GM12872 (cell line): ENCODE data around the gene SLC23A2.

ENCODE experiments used
- CTCF ChIP-seq: IDR thresholded peaks from 3 replicates; pipeline ENCODE4 v1.5.1; 2011; ENCODE audit warnings: low read depth, mild to moderate bottlenecking, low read length, moderate library complexity; ENCODE audit not compliant: insufficient read depth

Gene SLC23A2

GRCh38 chr20:5001174-5002076 lies at the start of gene SLC23A2:
Gene SLC23A2 (minus strand): TSS chr20:5001510. CDS start chr20:4932562, 68,948 bp downstream.
- TF ChIP-seq CTCF = no peak

- TF ChIP-seq CTCF = no peak
Measured at GRCh38 chr20:5046656-5047339, 45.5 kb upstream of the SLC23A2 start.

GRCh38 chr20:5045906-5046305 lies 44.6 kb upstream of the SLC23A2 start:
- no peak for TF ChIP-seq CTCF

- TF ChIP-seq CTCF = no peak
Measured at GRCh38 chr20:5044075-5044620, 42.8 kb upstream of the SLC23A2 start.

- no peak for TF ChIP-seq CTCF
Measured at GRCh38 chr20:5041433-5041832, 40.1 kb upstream of the SLC23A2 start.

GRCh38 chr20:5040345-5040744 lies 39.0 kb upstream of the SLC23A2 start:
- TF ChIP-seq CTCF = no peak

GRCh38 chr20:5039889-5040288 lies 38.6 kb upstream of the SLC23A2 start:
- TF ChIP-seq CTCF = no peak
